Keratinocyte (primary cell): ENCODE results near the gene ALOX15.
"Not testable (repeated sequence)": the region's sequence is repeated elsewhere in the genome, so short reads cannot be mapped to it uniquely, and the experiment has no call there.

Experiments used
- CTCF ChIP-seq, 3 experiments: IDR thresholded peaks in 1 of 3; conservative IDR thresholded peaks in 1 of 3; optimal IDR thresholded peaks in 1 of 3; 2 replicates in 2 of 3; 3 replicates in 1 of 3; pipeline versions ENCODE3 to v1.5.1; 2011; ENCODE audit warnings: low read length in 3 of 3, mild to moderate bottlenecking in 3 of 3, moderate library complexity in 2 of 3, control low read depth in 1 of 3, inconsistent platforms in 1 of 3; ENCODE audit not compliant: insufficient read depth in 2 of 3; ENCODE audit errors: extremely low read depth in 1 of 3
- EZH2 ChIP-seq: IDR thresholded peaks from one replicate; pipeline ENCODE4 v1.6.1; 2012; ENCODE audit warnings: inconsistent platforms, mild to moderate bottlenecking, low read length, moderate library complexity

- peak in 1 of 3 experiments; percentile 42 for TF ChIP-seq CTCF (optimal IDR thresholded peaks at IDR 0.05 in 1 of 3, IDR thresholded peaks at IDR 0.05 in 1 of 3, conservative IDR thresholded peaks at IDR 0.05 in 1 of 3; ENCODE audit: extremely low read depth in 1 of 3, insufficient read depth in 2 of 3, low read length in 3 of 3)
- not testable (repeated sequence) for TF ChIP-seq EZH2
These were observed 2.0 kb downstream of the ALOX15 start for GRCh38 chr17:4639301-4640059.
